Stimulated activated CD8-positive, alpha-beta memory T cell treated with anti-CD3 and anti-CD28 coated beads, Interleukin-4, amount 100 ng/mL, for 24 hours (primary cell): ENCODE measurements around the gene SERTAD1.
A peak's percentile ranks its signal among the peaks of the same experiment; 100 is the strongest.
"Not testable (repeated sequence)": the region's sequence is repeated elsewhere in the genome, so short reads cannot be mapped to it uniquely, and the experiment has no call there.

Experiments used
- DNase-seq: peaks from one replicate; pipeline ENCODE4 v3.0.0-alpha.2; 2020; ENCODE audit warnings: low read depth

The SERTAD1 gene, protein sequence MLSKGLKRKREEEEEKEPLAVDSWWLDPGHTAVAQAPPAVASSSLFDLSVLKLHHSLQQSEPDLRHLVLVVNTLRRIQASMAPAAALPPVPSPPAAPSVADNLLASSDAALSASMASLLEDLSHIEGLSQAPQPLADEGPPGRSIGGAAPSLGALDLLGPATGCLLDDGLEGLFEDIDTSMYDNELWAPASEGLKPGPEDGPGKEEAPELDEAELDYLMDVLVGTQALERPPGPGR

DNA sequence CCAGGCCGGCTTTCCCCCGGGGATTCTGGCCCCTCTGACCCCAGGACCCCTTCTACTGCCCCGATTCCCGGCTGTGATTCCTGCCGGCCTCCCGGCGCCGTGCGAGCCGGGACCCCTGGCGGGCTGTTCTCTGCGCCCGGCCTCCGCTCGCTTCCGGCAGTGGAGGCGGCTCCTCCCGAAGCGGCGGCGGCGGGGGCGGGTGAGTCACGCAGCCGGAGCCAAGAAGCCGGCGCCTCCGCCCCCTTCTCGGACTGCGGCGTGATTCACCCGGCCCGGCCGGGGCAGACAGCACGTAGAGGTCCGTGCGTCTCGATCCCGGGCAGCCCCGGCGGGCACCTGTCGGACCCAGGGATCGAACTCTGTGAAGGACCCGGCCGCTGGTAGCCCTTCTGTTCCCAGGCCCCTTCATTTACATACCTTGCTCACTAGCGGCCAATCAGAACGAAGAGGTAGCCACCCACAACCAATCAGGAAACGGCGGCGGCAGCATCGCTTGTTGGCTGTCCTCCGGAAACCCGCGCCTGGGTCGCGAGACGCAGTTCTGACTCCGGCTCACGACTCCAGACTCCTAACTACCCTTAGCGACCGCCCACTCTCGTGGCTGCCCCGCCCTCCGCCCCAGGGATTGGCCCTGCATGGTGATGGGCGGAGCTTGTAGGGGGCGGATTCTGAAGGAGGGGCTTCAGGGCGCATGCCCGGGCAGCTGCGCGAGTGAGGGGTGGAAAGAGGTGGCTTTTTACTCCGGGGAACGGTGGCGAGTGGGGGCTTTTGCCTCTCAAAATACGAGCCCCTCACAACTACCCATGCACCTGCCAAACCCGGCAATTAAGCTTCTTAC lies at the start of gene SERTAD1:
Gene SERTAD1 (minus strand): TSS at position 543 of the 838 bp plus-strand sequence. CDS start 2,446 bp downstream, outside the sequence.
- peak; percentile 100 for DNase-seq

DNA sequence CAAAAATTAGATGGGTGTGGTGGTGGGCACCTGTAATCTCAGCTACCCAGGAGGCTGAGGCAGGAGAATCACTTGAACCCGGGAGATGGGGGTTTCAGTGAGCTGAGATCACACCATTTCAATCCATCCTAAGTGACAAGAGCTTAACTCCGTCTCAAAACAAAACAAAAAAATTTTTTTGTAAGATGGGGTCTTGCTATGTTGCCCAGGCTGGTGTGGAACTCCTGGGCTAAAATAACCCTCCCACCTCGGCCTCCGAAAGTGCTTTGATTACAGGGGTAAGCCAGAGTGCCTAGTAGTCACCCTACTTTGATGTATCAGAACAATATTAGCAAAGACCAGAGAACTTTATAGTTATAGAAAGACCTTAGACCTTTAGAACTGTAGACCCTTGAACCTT lies 48.9 kb upstream of the SERTAD1 start:
- DNase-seq = no peak

DNA sequence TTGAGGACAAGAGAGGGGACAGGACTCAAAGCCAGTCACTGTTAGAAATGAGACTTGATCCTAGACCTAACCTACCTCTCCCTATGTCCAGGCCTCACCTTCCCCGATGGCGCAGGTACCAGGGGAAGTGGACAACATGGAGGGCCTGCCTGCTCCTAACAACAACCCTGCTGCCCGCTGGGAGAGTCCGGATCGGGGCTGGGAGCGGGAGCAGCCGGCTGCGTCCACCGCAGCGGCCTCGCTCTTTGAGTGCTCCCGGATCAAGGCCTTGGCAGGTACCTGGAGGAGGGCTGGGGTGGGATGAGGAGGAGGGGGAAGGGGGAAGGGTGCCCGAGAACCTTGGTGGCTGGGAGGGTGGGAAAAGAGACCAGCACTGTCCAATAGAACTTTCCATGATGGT lies 46.7 kb upstream of the SERTAD1 start:
- no peak for DNase-seq

DNA sequence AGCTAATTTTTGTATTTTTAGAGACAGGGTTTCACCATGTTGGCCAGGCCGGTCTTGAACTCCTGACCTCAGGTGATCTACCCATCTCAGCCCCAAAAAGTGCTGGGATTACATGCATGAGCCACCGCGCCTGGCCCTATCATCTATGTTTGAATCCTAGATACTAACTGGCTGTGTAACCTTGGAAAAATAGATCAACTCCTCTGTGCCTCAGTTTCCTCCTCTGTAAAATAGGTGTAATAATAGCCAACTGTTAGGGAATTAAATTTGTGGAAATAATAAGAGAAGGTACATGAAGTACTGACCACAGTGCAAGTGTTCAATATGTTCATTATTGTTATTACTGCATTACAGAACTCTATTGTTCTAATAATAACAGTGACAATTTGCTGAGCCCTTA lies 45.3 kb upstream of the SERTAD1 start:
- DNase-seq = no peak

DNA sequence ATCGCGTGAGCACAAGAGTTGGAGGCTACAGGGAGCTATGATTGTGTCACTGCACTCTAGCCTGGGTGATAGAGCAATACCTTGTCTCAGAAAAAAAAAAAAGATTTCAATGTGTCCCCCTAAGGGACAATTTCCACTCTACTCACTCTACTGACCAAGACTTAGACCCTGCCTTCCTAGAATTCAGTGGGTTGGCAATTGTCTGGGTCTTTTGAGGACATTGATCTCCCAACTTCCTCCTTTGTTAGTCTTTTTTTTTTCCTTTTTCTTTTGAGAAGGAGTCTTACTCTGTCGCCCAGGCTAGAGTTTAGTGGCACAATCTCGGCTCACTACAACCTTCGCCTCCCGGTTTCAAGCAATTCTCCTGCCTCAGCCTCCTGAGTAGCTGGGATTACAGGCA lies 43.2 kb upstream of the SERTAD1 start:
- no peak for DNase-seq

DNA sequence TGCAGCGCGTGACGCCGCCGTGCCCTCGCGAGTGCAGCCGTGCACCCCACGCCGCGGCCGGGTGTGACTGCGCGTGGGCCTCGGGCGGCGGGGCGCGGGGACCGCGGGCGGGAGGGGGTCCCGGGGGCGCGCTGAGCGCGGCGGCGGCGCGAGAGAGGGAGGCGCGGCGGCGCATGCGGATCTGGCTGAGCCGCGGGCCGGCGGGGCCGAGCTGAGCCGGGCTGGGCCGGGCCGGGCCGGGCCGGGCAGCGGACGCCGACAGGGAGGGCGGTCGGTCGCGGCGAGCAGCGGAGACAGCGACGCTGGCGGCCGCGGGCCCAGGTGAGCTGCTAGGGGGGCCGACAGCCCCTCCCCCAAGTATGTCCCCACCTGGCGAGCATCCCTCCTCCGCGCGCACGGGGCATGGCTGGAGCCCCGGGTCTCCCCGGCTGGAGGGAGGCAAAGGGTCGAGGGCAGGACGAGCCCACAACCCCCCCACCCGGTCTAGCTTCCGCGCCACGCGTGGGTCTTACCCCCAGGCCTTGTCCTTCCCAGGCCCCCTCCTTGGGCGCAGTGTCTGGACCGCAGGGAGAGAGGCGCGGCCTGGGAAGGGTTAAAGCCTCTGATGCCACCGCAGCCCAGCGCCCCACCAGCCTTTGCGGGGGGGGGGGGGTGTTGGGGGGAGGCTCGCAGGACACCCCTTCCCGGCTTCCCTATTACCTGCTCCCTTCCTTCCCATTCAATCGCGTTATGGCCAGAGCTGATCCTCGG lies 41.4 kb upstream of the SERTAD1 start, which contains the start of gene SPTBN4:
Gene SPTBN4 (plus strand): TSS at position 17 of the 750 bp plus-strand sequence. CDS start 5,621 bp downstream, outside the sequence.
- DNase-seq = no peak

DNA sequence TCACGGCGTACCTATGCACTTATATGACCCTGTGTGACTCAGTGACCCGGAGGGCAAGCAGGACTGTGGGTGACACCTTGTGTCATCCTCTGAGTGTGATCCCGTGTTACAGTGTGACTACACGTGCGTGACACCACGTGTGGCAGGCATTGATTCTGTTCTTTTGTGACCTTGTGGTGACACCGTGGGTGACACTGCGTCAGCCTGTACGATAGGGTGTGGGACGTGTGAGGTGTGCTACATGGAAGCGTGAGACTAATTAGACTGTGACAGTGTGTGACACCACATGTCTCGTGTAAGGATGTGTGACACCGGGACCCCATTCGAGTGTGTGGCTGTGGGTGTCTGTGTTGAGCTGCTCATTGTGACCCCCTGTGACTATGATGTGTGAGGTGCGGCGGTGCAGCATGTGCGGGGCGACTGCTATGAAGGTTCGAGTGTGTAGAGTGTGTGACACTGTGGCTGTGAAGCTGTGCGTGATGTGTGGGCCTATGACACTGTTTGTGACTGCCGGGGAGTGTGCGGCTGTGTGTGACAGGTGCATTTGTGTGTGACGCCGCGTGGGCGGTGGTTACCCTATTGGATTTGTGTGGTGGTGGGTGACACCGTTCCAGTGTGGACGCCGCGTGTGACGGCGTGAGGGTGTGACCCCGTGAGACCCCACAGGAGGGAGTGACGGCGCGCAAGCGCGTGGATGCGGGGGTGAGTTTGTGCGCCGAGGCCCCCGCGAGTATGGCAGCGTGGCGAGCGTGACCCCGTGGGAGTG lies 40.6 kb upstream of the SERTAD1 start:
- DNase-seq = peak; percentile 54

DNA sequence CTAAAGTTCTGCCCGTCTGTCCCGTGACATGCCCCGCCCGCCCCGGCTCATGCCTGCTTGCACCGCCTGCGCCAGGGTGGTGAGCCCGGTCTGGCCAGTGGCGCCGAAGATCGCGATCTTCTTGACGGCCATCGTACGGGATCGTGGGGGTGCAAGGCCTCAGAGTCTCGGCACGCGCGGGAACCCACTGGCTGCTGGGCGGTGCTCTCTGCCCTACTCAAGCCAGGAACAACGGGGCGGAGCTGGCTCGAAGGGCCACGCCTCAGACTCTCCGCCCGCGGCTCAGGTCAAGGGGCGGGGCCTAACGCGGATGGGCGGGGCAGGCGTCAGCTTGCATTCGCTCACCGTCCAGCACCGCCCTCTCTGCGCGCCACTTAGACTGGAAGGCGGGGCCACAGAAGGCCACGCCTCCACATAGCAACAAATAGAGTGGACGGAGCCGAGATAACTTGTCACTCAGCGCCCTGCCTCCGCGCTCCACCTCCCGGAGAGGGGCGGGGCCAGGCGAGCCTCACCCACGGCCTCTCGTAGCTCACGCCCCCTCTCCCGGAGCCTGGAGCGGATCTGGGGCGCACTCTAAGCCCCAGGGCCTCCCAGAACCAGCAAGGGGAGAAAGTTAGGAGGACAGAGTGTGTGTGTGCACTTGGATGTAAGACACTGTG lies 39.9 kb upstream of the SERTAD1 start, which contains the start of gene BLVRB:
Gene BLVRB (minus strand): TSS at position 189 of the 662 bp plus-strand sequence. CDS start 57 bp downstream, at position 132.
- DNase-seq = peak; percentile 99

DNA sequence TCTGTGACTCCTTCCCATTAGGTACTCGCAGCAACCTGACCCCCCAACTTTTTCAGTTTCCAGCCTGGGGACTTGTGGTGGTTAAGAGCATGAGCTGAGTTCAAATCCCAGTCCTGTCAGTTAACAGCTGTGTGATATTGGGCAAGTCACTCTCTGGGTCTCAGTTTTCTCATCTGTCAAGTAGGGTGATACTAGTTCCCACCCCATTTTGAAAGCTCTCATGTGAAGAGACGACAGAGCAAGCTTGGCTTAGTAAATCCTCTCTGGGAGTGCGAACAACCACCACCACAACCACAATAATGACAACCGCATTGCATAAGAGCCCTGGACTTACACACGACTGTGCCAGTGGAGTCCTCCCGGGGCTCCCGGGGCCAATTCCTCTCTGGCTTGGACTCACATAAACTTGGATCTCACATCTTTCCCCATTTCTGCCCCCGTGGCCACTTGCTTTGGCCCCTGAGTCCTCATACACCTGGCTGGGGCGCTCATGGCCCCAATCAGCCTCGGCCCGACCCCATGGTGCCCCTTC lies 39.3 kb upstream of the SERTAD1 start:
- DNase-seq = no peak

DNA sequence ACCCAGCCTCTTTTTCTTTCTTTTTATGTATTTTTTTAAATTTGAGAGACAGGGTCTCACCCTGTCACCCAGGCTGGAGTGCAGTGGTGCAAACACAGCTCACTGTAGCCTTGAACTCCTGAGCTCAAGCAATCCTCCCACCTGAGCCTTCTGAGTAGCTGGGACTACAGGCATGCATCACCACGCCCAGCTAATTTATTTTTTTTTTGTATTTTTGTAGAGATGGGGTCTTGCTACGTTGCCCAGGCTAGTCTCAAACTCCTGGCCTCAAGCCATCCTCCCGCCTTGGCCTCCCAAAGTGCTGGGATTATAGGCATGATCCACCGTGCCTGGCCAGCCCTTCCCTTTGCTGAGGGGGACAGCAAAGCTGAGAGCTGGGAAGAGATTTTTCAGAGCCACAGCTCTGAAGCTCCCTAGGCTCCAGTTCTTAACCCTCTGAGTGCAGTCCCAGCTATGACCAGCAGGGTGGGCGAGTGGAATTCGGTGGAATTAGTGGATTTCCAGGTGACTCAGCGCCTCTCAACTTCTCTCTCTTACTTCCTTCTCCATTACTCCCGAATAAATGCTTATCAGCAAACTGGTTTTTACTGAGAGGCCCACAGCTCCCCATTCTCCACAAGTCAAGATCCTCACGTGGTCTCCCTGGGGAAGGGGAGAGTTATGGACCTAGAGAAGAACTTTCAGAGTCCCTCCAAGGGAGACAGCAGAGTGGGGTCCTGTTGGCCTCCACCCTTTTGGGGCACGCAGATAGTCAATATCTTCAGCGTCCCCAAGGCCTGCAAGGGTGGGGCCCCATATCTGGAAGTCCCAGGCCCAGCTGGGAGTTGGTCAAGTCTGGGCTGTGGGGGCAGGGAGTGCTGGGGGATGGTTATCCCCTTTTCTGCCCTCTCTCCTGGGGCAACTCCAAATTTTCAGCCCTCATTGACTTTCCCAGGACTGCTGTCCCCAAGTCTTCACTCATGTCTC lies 38.5 kb upstream of the SERTAD1 start:
- peak; percentile 53 for DNase-seq

DNA sequence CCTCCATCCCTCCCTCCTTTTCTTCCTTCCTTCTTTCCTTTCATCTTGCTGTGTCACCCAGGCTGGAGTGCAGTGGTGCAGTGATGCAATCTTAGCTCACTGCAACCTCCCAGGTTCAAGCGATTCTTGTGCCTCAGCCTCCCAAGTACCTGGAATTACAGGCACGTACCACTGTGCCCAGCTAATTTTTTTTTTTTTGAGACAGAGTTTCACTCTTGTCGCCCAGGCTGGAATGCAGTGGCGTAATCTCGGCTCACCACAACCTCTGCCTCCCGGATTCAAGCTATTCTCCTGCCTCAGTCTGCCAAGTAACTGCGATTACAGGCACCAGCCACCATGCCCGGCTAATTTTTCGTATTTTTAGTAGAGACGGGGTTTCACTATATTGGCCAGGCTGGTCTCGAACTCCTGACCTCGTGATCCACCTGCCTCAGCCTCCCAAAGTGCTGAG lies 37.8 kb upstream of the SERTAD1 start:
- DNase-seq = not testable (repeated sequence)

DNA sequence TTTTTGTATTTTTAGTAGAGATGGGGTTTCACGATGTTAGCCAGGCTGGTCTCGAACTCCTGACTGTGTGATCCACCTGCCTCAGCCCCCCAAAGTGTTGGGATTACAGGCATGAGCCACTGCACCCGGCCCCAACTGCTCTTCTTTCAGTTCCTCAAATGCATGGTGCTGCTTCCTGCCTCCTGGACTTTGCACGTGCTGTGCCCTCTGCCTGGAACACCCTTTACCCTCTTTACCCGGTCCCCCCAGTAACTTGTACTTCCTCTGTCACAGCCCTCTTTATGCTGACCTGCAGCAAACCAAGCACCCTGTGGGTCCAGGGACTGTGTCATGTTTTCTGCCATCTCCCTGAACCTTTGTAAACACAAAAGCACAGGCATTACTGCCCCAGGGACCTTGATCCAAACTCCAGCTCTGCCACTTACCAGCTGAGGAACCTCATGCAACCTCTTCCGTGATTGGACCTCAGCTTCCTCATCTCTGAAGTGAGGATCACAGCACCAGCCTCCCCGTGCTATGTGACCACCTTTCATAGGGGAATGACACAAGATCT lies 36.0 kb upstream of the SERTAD1 start:
- DNase-seq = no peak

DNA sequence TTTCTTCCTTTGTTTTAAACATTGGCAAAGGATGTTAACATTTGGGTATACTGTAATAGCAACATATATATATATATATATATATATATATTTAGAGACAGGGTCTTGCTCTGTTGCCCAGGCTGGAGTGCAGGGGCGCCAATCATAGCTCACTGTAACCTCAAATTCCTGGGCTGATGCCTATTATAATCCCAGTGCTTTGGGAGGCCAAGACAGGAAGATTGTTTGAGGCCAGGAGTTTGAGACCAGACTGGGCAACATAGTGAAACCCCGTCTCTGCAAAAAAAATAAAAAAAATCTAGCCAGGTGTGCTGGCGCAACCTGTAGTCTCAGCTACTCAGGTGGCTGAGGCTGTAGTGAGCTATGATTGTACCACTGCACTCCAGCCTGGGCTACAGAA lies 34.4 kb upstream of the SERTAD1 start:
- no peak for DNase-seq

DNA sequence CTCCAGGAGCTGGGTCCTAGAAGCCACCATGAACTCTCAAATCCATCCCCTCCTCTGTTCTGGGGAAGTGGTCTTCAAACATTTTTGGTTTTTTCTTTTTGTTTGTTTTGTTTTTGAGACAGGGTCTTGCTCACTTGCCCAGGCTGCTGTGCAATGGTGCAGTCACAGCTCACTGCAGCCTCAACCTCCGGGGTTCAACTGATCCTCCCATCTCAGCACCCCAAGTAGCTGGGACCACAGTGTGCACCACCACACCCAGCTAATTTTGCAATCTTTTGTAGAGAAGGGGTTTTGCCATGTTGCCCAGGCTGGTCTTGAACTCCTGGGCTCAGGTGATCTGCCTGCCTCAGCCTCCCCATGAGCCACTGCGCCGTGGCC lies 32.8 kb upstream of the SERTAD1 start:
- DNase-seq = no peak

DNA sequence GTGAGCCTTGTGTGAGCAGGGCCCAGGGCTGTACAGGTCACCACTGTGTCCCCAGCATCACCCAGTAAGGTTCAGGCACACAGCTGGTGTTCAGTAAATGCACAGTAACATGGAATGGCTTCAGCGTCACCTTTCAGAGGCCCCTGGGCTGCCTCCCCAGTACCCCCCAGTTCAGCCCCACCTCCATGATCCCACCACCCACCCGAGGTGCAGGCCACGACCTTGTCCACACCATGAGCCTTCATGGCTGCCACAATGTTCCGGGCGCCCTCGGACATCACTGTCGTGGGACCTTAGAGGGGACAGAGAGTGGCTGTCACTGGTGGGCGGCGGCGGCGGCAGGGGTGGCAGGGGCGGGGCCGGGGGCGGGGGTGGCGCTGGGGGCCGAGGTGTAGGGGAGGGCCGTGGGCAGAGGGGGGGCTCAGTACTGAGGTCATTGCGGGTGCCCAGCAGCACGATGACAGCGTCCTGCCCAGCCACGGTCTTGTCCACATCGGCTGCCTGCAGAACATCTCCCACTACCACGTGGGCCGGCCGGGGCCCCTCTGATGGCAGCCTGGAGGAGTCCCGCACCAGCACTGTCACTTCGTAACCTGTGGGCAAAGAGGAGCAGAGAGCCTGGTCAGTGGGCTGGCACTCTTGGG lies 32.3 kb upstream of the SERTAD1 start:
- no peak for DNase-seq

DNA sequence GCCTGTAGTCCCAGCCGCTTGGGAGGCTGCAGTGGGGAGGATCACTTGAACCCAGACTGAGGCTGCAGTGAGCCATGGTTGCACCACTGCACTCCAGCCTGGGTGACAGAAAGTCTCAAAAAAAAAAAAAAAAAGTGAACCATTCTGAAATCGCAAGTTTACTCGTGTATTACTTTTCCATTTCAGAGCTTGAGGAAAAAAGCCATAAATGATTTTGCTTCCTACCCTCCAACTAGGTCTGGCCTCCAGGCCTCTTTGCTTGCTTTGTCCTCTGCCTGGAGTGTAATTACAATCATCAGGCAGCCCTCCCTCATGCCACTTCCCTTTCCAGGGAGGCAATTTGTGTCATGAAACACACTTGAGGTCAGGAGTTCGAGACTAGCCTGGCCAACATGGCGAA lies 31.3 kb upstream of the SERTAD1 start:
- no peak for DNase-seq

DNA sequence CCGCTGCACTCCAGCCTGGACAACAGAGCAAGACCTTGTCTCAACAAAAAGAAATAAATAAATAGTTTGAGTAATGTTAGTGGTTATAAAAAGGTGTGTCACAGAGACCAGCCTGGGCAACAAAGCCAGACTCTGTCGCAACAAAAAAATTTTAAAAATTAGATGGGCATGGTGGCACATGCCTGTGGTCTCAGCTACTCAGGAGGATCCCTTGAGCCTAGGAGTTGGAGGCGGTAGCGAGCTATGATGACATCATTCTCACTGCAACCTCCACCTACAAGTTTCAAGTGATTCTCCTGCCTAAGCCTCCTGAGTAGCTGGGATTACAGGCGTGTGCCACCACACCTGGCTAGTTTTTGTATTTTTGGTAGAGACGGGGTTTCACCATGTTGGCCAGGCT lies 28.2 kb upstream of the SERTAD1 start:
- not testable (repeated sequence) for DNase-seq

DNA sequence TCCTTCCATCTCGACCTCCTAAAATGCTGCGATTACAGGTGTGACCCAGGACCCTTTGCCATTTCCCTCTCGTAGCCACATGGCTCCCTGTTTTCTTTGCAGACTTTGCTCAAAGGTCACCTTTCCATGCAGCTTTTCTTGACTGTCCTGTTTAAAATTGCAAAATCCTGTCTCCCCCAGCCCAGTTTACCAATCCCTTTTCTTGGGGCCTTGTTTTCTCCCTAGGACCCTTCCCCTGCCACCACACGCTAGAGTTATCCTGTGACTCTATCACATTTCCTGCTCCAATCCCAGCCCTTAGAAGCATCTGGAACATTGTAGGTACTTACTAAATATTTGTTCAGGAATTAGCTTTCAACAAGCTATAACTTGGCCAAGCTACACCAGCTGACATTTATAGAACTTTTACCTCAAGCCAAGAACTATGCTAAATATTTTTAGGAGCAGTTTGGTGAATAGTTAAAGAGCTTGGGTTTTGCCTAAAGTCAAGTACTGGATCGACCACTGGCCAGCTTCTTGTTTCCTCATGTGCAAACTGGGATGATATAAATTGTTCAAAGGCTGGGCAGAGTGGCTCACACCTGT lies 27.5 kb upstream of the SERTAD1 start:
- no peak for DNase-seq
